ENCODE data around the gene ZBTB38. TPM values are rescaled to one million over a fixed set of nuclear protein-coding genes. Genes with fewer than 3 reads are reported as not detected.

The ZBTB38 gene
- total RNA-seq, 1 donor from 2014 or later, result 22.5 TPM

GRCh38 chr3:141346007-141346406, 22.3 kb upstream of the ZBTB38 start:
- Mint-ChIP-seq H3K4me1 (ENCODE audit: unreplicated experiment) (peaks cover 7% of the 10 kb centered on the region), H3K36me3 (ENCODE audit: low read depth, unreplicated experiment) (no peaks in the 10 kb centered on the region)

DNA sequence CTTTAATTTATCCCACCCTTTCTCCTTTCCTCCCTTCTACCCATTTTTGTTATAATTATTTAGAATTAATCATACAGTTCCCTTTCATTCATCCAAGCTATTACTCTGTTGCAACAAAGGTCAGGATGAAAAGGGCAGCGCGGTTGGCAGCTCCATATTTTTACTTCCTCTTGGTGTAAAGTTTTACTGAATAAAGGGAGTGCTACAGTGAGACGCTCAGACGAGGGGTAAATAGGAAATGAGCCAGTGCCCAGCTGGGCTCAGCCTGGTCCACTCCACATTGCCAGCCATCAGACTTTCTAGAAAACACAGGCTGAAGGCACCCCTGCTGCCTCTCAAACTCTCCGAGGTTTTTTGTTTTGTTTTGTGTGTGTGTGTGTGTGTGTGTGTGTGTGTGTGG, 21.9 kb upstream of the ZBTB38 start:
- DNase-seq (ENCODE audit: low spot score), result no peak
- peaks cover 2% of the 10 kb centered on the region for H3K27me3 Mint-ChIP-seq (ENCODE audit: unreplicated experiment)
- no peaks in the 10 kb centered on the region for H3K9me3 Mint-ChIP-seq (ENCODE audit: unreplicated experiment)
- TF ChIP-seq, protein P1, sequence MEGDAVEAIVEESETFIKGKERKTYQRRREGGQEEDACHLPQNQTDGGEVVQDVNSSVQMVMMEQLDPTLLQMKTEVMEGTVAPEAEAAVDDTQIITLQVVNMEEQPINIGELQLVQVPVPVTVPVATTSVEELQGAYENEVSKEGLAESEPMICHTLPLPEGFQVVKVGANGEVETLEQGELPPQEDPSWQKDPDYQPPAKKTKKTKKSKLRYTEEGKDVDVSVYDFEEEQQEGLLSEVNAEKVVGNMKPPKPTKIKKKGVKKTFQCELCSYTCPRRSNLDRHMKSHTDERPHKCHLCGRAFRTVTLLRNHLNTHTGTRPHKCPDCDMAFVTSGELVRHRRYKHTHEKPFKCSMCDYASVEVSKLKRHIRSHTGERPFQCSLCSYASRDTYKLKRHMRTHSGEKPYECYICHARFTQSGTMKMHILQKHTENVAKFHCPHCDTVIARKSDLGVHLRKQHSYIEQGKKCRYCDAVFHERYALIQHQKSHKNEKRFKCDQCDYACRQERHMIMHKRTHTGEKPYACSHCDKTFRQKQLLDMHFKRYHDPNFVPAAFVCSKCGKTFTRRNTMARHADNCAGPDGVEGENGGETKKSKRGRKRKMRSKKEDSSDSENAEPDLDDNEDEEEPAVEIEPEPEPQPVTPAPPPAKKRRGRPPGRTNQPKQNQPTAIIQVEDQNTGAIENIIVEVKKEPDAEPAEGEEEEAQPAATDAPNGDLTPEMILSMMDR (IDR thresholded peaks at IDR 0.05; ENCODE audit: unreplicated experiment), result no peak
- peaks cover 7% of the 10 kb centered on the region for H3K4me1 Mint-ChIP-seq (ENCODE audit: unreplicated experiment)
- no peaks in the 10 kb centered on the region for H3K36me3 Mint-ChIP-seq (ENCODE audit: low read depth, unreplicated experiment)
- no peak overlapping the region for H3K4me3 Mint-ChIP-seq (ENCODE audit: unreplicated experiment)
- no peak overlapping the region for H3K27ac Mint-ChIP-seq (ENCODE audit: unreplicated experiment)

More at GRCh38 chr3:141346007-141346406, 22.3 kb upstream of the ZBTB38 start:
- H3K4me3 Mint-ChIP-seq (ENCODE audit: unreplicated experiment), result no peak overlapping the region
- TF ChIP-seq, protein P1 (IDR thresholded peaks at IDR 0.05; ENCODE audit: unreplicated experiment), result no peak
- no peak overlapping the region for H3K27ac Mint-ChIP-seq (ENCODE audit: unreplicated experiment)
- DNase-seq (ENCODE audit: low spot score), result no peak
- peaks cover 5% of the 10 kb centered on the region for H3K27me3 Mint-ChIP-seq (ENCODE audit: unreplicated experiment)
- H3K9me3 Mint-ChIP-seq (ENCODE audit: unreplicated experiment), result no peaks in the 10 kb centered on the region

- Mint-ChIP-seq H3K4me1 (ENCODE audit: unreplicated experiment) (peaks cover 7% of the 10 kb centered on the region), H3K27me3 (ENCODE audit: unreplicated experiment) (peaks cover 2% of the 10 kb centered on the region), H3K4me3 (ENCODE audit: unreplicated experiment) (no peak overlapping the region), H3K9me3 (ENCODE audit: unreplicated experiment) (no peaks in the 10 kb centered on the region), H3K36me3 (ENCODE audit: low read depth, unreplicated experiment) (no peaks in the 10 kb centered on the region), H3K27ac (ENCODE audit: unreplicated experiment) (no peak overlapping the region)
- TF ChIP-seq, protein P1 (IDR thresholded peaks at IDR 0.05; ENCODE audit: unreplicated experiment), result no peak
- no peak for DNase-seq (ENCODE audit: low spot score)
These were observed 21.5 kb upstream of the ZBTB38 start for GRCh38 chr3:141346839-141347238.

DNA sequence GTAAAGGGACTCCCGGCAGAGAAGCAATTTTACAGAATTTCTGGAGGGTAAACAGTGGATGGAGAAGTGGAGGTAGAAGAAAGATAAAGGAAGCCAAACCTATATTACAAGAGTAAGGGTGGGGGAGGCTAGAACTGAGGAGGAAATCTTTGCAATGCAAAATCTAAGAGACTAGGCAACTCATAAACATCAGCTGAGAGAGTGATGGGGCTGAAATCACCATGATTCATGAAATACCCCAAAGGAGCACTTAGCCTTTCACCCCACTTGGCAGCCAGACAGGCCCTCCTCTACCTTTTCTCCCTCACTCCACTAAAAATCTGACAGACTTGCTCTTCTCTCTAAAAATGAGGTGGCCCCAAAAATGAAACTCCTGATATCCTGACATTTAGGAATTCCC, 19.5 kb upstream of the ZBTB38 start:
- Mint-ChIP-seq H3K36me3 (ENCODE audit: low read depth, unreplicated experiment) (peaks cover 5% of the 10 kb centered on the region), H3K9me3 (ENCODE audit: unreplicated experiment) (no peaks in the 10 kb centered on the region), H3K4me3 (ENCODE audit: unreplicated experiment) (no peak overlapping the region), H3K4me1 (ENCODE audit: unreplicated experiment) (peaks cover 7% of the 10 kb centered on the region), H3K27me3 (ENCODE audit: unreplicated experiment) (peaks cover 4% of the 10 kb centered on the region), H3K27ac (ENCODE audit: unreplicated experiment) (no peak overlapping the region)
- TF ChIP-seq, protein P1 (IDR thresholded peaks at IDR 0.05; ENCODE audit: unreplicated experiment), result no peak
- no peak for DNase-seq (ENCODE audit: low spot score)

DNA sequence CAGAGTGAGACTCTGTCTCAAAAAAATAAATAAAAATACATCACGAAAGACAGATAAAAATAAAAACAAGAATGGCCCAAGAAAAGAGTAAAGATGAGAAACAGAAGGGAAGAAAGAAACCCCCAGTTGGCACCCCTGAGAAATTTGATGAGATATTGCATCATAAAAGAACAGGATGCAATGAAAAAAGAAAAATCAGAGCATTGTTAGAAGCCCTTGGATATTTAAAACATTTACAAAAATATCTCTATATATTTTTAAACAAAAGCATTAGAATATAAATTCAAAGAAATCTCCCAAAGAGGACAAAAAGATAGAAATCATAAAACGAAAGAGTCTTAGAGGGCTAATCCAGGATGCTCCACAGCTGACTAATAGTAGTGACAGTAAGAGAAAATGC, 18.6 kb upstream of the ZBTB38 start:
- H3K27ac Mint-ChIP-seq (ENCODE audit: unreplicated experiment), result no peak overlapping the region
- H3K36me3 Mint-ChIP-seq (ENCODE audit: low read depth, unreplicated experiment), result peaks cover 5% of the 10 kb centered on the region
- H3K4me3 Mint-ChIP-seq (ENCODE audit: unreplicated experiment), result no peak overlapping the region
- DNase-seq (ENCODE audit: low spot score), result no peak
- TF ChIP-seq, protein P1 (IDR thresholded peaks at IDR 0.05; ENCODE audit: unreplicated experiment), result no peak
- no peaks in the 10 kb centered on the region for H3K9me3 Mint-ChIP-seq (ENCODE audit: unreplicated experiment)
- H3K4me1 Mint-ChIP-seq (ENCODE audit: unreplicated experiment), result peaks cover 11% of the 10 kb centered on the region
- H3K27me3 Mint-ChIP-seq (ENCODE audit: unreplicated experiment), result peaks cover 4% of the 10 kb centered on the region
